ENCODE data around the gene LAGE3. TPM values are rescaled to one million over a fixed set of nuclear protein-coding genes. Genes with fewer than 3 reads are reported as not detected.

LAGE3 gene
- total and polyA plus RNA-seq, 2 of the 8 experiments (the other 6 are each of a cell fraction or from before 2014, with no cell fraction given), result 44.5 to 102 TPM

GRCh38 chrX:154494715-154495114 is 15.6 kb upstream of the LAGE3 start:
- Histone ChIP-seq H3K79me2 (ENCODE audit: control insufficient read depth in 1 of 2, insufficient read depth in 2 of 2, low read length in 2 of 2) (no peaks in the 10 kb centered on the region), H3K4me1 (replicated peaks in 1 of 4; ENCODE audit: control insufficient read depth in 3 of 4, insufficient read depth in 4 of 4, low read length in 3 of 4) (peaks cover 0 to 4% (median 3%) of the 10 kb centered on the region in 4 experiments; a peak in 4 of 7 replicates), H4K91ac (replicated peaks; ENCODE audit: insufficient read length, low read length) (no peak overlapping the region), H3K23ac (ENCODE audit: insufficient read length) (no peak overlapping the region), H3K18ac (ENCODE audit: extremely low read depth, low read length) (no peak overlapping the region), H2BK12ac (ENCODE audit: low read depth, low read length) (no peak overlapping the region), H2AFZ (ENCODE audit: low read length) (no peak overlapping the region), H4K8ac (ENCODE audit: extremely low read depth, insufficient read depth, low read length) (no peak overlapping the region), H2BK20ac (ENCODE audit: low read length) (no peak overlapping the region), H3K27ac (ENCODE audit: low read depth, low read length) (no peak overlapping the region), H3K4me3 (ENCODE audit: extremely low read depth in 1 of 4, insufficient read depth in 2 of 4, low read depth in 3 of 4, low read length in 4 of 4) (no peak overlapping the region), H3K56ac (replicated peaks; ENCODE audit: insufficient read length, low read depth, low read length) (no peak overlapping the region), H2BK5ac (ENCODE audit: low read depth, low read length) (no peak overlapping the region), H3K36me3 (ENCODE audit: control insufficient read depth in 2 of 4, insufficient read depth in 4 of 4, low read length in 3 of 4) (no peaks in the 10 kb centered on the region), H4K20me1 (replicated peaks in 1 of 2; ENCODE audit: control insufficient read depth in 1 of 2, insufficient read depth in 2 of 2, low read length in 2 of 2) (no peaks in the 10 kb centered on the region), H2BK15ac (ENCODE audit: low read length) (no peak overlapping the region), H3K14ac (ENCODE audit: insufficient read length) (no peak overlapping the region), H3K4ac (replicated peaks; ENCODE audit: insufficient read length, low read depth, low read length) (no peak overlapping the region), H3K9me3 (ENCODE audit: insufficient read depth in 2 of 2, low read depth in 1 of 2, low read length in 1 of 2) (no peaks in the 10 kb centered on the region), H3K23me2 (ENCODE audit: low read depth, low read length) (no peaks in the 10 kb centered on the region), H4K5ac (ENCODE audit: insufficient read length, low read depth, low read length) (no peak overlapping the region), H2BK120ac (replicated peaks; ENCODE audit: low read depth, low read length) (no peak overlapping the region), H3K27me3 (replicated peaks in 1 of 4; ENCODE audit: control insufficient read depth in 3 of 4, extremely low read depth in 1 of 4, insufficient read depth in 3 of 4, low read length in 3 of 4) (no peaks in the 10 kb centered on the region), H3K79me1 (ENCODE audit: low read depth, low read length) (no peaks in the 10 kb centered on the region), H3K4me2 (ENCODE audit: insufficient read depth in 1 of 2, low read depth in 2 of 2, low read length in 2 of 2) (no peak overlapping the region), H3K9ac (replicated peaks in 1 of 4; ENCODE audit: extremely low read depth in 1 of 4, low read depth in 3 of 4, low read length in 3 of 4) (no peak overlapping the region), H2AK5ac (ENCODE audit: low read depth, low read length) (no peak overlapping the region)
- ChIA-PET CTCF (ENCODE audit: partially characterized antibody) (no interaction called here), POLR2A (ENCODE audit: partially characterized antibody) (no interaction called here)
- DNase-seq (ENCODE audit: low read depth in 1 of 2, low spot score in 2 of 2) (no peak), FAIRE-seq (no peak)
- 100% methylated on average over 1 of the region's 3 CpGs; no CpG with 5 or more reads in 1 of the 2 experiments for WGBS, 2 experiments (ENCODE audit: extremely low coverage in 1 of 2, insufficient coverage in 1 of 2, insufficient read length in 1 of 2, insufficient replicate concordance in 2 of 2, low coverage in 1 of 2, low lambda C conversion rate in 2 of 2, missing lambda C conversion rate in 1 of 2)
- TF ChIP-seq, protein P1, sequence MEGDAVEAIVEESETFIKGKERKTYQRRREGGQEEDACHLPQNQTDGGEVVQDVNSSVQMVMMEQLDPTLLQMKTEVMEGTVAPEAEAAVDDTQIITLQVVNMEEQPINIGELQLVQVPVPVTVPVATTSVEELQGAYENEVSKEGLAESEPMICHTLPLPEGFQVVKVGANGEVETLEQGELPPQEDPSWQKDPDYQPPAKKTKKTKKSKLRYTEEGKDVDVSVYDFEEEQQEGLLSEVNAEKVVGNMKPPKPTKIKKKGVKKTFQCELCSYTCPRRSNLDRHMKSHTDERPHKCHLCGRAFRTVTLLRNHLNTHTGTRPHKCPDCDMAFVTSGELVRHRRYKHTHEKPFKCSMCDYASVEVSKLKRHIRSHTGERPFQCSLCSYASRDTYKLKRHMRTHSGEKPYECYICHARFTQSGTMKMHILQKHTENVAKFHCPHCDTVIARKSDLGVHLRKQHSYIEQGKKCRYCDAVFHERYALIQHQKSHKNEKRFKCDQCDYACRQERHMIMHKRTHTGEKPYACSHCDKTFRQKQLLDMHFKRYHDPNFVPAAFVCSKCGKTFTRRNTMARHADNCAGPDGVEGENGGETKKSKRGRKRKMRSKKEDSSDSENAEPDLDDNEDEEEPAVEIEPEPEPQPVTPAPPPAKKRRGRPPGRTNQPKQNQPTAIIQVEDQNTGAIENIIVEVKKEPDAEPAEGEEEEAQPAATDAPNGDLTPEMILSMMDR (IDR thresholded peaks at IDR 0.05; ENCODE audit: control extremely low read depth in 1 of 3, insufficient read depth in 1 of 3, low read depth in 1 of 3, low read length in 3 of 3), result no peak
- TF ChIP-seq HDAC6 (IDR thresholded peaks at IDR 0.05; ENCODE audit: low read depth, low read length), result no peak
- no peak for TF ChIP-seq JUN (IDR thresholded peaks at IDR 0.05; ENCODE audit: low read depth, low read length)
- TF ChIP-seq SIN3A (conservative IDR thresholded peaks at IDR 0.05 in 1 of 2, IDR thresholded peaks at IDR 0.05 in 1 of 2; ENCODE audit: low read depth in 1 of 2, low read length in 2 of 2), result no peak
- no peak for TF ChIP-seq CEBPB (IDR thresholded peaks at IDR 0.05; ENCODE audit: low read depth, low read length)
- no peak for TF ChIP-seq SP2 (IDR thresholded peaks at IDR 0.05; ENCODE audit: low read length)
- TF ChIP-seq RXRA (IDR thresholded peaks at IDR 0.05; ENCODE audit: insufficient read depth, low read depth, low read length), result no peak
- no peak for TF ChIP-seq BACH1 (IDR thresholded peaks at IDR 0.05; ENCODE audit: low read length)
- no peak for TF ChIP-seq MAFK (IDR thresholded peaks at IDR 0.05; ENCODE audit: low read depth, low read length)
- no peak for TF ChIP-seq BCL11A (IDR thresholded peaks at IDR 0.05; ENCODE audit: low read depth in 2 of 2, low read length in 2 of 2)
- TF ChIP-seq POLR2AphosphoS5 (IDR thresholded peaks at IDR 0.05; ENCODE audit: low read depth, low read length), result no peak
- no peak for TF ChIP-seq CREB1 (IDR thresholded peaks at IDR 0.05)
- no peak for TF ChIP-seq RBBP5 (IDR thresholded peaks at IDR 0.05; ENCODE audit: borderline replicate concordance, low read depth, low read length)
